Large intestine (tissue), 3 donors: ENCODE data around the gene XRRA1. TPM values are rescaled to one million over a fixed set of nuclear protein-coding genes. Genes with fewer than 3 reads are reported as not detected.
"Not testable (repeated sequence)": the region's sequence is repeated elsewhere in the genome, so short reads cannot be mapped to it uniquely, and the experiment has no call there.

Experiments used
- DNase-seq, 2 donors: peaks; one replicate each; pipeline versions ENCODE4 v3.0.0 to v3.0.0-alpha.2; 2013
- H3K27ac ChIP-seq: one replicate; pipeline ENCODE4 v1.5.1; 2013; ENCODE audit warnings: low read length
- H3K27me3 ChIP-seq: 2 replicates; pipeline ENCODE4 v1.6.1; 2013; ENCODE audit warnings: low read length; ENCODE audit not compliant: control insufficient read depth, insufficient read depth
- H3K36me3 ChIP-seq: 2 replicates; pipeline ENCODE4 v1.6.1; 2013; ENCODE audit warnings: low read length; ENCODE audit not compliant: control insufficient read depth, insufficient read depth
- H3K4me1 ChIP-seq: one replicate; pipeline ENCODE4 v1.6.1; 2013; ENCODE audit warnings: low read length; ENCODE audit not compliant: control insufficient read depth, insufficient read depth
- H3K4me3 ChIP-seq: one replicate; pipeline ENCODE4 v1.5.1; 2013; ENCODE audit warnings: low read length
- H3K9me3 ChIP-seq: one replicate; pipeline ENCODE4 v1.6.1; 2013; ENCODE audit warnings: mild to moderate bottlenecking, low read depth, low read length, moderate library complexity; ENCODE audit not compliant: control insufficient read depth
- WGBS: methylation state at CpG from one replicate; pipeline ENCODE4 v1.1.5; 2013; ENCODE audit warnings: low lambda C conversion rate; ENCODE audit not compliant: insufficient coverage; 5-methylcytosine and 5-hydroxymethylcytosine counted together
- polyA plus RNA-seq: library from polyadenylated mRNA; unstranded; fragments of 120-200 nt; gene quantifications from one replicate; pipeline ENCODE4 v1.2.1, GENCODE V29; 2013

The XRRA1 gene
- polyA plus RNA-seq, 1 donor, result 17.3 TPM

DNA sequence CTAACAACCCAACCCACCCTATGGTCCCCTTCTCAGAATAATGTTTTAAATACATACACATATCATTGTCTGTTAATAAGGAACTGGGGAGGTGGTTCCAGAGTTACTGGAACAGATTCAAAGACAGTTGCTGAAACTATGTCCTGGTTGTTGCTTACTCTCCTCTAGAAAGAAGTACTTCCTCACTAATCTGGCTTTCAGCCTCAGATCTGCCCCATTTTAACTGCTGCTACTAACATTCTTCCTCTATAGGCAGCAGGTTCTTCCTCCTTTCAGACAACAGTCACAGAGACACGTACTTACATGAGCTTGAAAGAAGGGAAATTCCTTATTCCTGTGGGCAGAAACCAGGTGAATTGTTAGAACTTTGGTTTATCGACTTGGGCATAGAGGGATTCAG lies 31.7 kb upstream of the XRRA1 start:
- no peak overlapping the region for H3K27ac ChIP-seq
- no peak overlapping the region for H3K4me3 ChIP-seq
- peaks cover 32% of the 10 kb centered on the region for H3K36me3 ChIP-seq
- H3K9me3 ChIP-seq, result no peaks in the 10 kb centered on the region
- H3K27me3 ChIP-seq, result no peaks in the 10 kb centered on the region
- no peak for DNase-seq
- 100% methylated on average over 2 of the region's 2 CpGs for WGBS
- H3K4me1 ChIP-seq, result no peaks in the 10 kb centered on the region

DNA sequence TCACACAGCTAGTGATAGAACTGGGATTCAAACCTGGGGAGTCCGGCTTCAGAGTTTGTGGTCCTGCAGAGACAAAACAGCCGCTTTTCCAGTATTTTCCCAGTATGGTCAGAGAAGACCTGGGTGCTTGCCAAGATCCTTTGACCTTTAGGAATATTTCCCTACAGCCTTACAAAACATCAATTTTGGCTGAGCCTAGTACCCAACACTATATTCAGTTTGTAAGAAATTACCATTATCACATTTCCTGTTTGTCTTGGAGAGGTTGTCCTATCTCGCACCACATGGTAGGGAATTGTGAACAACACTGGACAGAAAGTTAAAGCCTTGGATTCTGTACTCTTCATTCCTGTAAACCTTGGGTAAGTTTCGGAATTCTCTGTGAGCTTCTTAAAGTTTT lies 29.1 kb upstream of the XRRA1 start:
- Histone ChIP-seq H3K27ac (no peak overlapping the region), H3K4me3 (no peak overlapping the region), H3K9me3 (no peaks in the 10 kb centered on the region), H3K4me1 (no peaks in the 10 kb centered on the region), H3K36me3 (peaks cover 50% of the 10 kb centered on the region), H3K27me3 (no peaks in the 10 kb centered on the region)
- WGBS, result no CpG with 5 or more reads among the region's 4 CpGs
- DNase-seq, result no peak

DNA sequence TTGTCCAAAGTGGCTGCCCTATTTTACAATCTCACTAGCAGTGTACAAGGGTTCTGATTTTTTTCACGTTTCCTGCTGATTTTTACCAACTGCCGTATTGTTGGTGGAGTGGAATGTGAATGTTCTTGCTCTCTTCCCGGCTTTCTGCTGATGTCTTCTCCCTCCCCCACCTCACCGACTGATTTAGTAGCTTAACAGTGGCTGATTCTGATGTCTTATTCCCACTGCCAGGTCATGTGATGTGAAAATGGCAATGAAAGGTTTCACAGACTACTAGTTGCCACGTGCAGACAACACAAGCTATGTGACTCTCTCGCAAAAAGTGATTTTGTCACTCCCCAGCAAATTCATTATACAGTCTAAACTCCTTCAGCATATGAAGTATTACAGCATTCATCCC lies 22.5 kb upstream of the XRRA1 start:
- H3K9me3 ChIP-seq, result no peaks in the 10 kb centered on the region
- no peaks in the 10 kb centered on the region for H3K27me3 ChIP-seq
- no peak overlapping the region for H3K4me3 ChIP-seq
- peaks cover 65% of the 10 kb centered on the region for H3K36me3 ChIP-seq
- no peaks in the 10 kb centered on the region for H3K4me1 ChIP-seq
- WGBS, result 100% methylated on average over 1 of the region's 6 CpGs
- no peak for DNase-seq
- no peak overlapping the region for H3K27ac ChIP-seq

DNA sequence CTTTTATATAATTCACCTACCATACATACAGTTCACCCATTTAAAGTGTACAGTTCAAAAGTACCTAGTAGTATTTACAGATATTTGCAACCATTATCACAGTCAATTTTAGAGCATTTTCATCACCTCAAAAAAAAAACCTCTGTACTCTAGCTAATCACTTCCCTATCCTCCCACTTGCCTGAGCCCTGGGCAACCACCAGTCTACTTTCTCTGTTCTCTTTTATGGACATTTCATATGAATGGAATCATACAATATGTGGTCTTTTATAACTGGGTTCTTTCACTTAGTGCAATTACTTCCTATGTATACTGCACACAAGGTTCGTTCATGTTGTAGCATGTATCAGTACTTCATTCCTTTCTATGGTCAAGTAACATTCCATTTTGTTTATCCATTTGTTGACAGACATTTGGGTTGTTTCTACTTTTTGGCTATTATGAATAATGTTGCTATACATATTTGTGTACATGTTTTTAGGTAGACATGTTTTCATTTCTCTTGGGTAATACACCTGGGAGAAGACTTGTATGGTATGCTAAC lies 22.0 kb upstream of the XRRA1 start:
- no peak overlapping the region for H3K4me3 ChIP-seq
- H3K27ac ChIP-seq, result no peak overlapping the region
- WGBS, result no CpG with 5 or more reads among the region's 1 CpG
- no peaks in the 10 kb centered on the region for H3K9me3 ChIP-seq
- no peak for DNase-seq
- H3K4me1 ChIP-seq, result no peaks in the 10 kb centered on the region
- H3K36me3 ChIP-seq, result peaks cover 66% of the 10 kb centered on the region
- no peaks in the 10 kb centered on the region for H3K27me3 ChIP-seq

DNA sequence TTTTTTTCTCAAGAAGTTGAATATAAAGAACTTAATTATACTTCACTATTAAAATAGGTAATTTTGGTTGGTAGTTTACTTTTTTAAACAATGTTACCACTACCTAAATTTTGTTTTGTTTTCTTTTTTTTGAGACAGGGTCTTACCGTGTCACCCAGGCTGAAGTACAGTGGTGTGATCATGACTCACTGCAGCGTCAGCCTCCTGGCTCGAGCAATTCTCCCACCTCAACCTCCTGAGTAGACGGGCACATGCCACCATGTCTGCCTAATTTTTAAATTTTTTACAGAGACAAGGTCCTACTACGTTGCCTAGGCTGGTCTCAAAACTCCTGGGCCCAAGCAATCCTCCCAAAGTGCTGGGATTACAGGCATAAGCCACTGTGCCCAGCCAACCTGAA lies 17.8 kb upstream of the XRRA1 start:
- Histone ChIP-seq H3K27ac (no peak overlapping the region), H3K36me3 (peaks cover 39% of the 10 kb centered on the region), H3K4me1 (no peaks in the 10 kb centered on the region), H3K27me3 (no peaks in the 10 kb centered on the region), H3K9me3 (no peaks in the 10 kb centered on the region), H3K4me3 (no peak overlapping the region)
- WGBS, result no CpG with 5 or more reads among the region's 5 CpGs
- DNase-seq, result no peak

DNA sequence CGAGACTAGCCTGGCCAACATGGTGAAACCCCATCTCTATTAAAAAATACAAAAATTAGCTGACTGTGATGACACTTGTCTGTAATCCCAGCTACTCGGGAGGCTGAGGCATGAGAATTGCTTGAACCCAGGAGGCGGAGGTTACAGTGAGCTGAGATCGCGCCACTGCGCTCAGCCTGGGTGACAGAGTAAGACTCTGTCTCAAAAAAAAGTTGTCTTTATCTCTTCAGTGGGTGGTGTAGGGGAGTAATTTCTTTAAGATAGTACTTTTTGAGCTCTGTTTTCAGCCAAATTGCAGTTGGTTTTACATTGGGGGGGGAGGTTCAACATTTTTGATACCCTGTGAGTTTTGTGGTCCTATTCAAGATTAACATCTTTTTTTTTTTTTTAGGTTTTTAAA lies 11.2 kb upstream of the XRRA1 start:
- not testable (repeated sequence) for H3K4me3 ChIP-seq, H3K27me3 ChIP-seq, DNase-seq, H3K36me3 ChIP-seq, H3K9me3 ChIP-seq, H3K27ac ChIP-seq, H3K4me1 ChIP-seq
- no CpG with 5 or more reads among the region's 6 CpGs for WGBS

DNA sequence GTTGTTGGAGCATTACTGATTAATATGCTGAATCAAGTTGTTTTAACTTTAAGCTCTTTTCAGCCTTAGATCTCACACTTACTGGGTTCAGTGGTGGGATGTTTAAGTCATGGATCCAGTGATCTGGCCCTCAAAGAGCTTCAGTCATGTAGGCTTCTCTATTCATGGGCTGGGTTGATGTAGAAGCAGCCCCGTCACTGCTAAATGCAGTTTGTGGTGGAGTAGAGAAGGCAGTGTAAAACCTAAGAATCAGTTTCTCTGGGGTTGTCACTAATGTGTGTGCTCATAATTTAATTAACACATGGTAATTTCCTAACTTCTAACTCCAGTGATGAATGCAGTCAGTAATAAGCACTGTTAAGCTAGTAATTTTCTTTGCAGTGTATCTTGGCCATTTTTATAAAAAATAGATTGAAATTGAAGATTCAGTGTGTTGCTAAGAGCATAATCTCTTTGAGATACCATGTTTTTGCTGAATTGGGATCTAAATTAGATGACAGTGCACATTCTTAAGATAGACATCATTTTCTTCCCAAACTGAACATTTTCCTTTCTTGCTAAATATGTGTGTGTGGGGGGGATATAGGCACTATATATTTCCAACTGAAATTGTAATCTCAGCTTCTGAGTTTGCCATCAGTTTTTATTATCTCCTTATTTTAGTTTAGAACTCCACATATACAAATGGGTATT lies 9.2 kb upstream of the XRRA1 start:
- Histone ChIP-seq H3K4me3 (no peak overlapping the region), H3K4me1 (no peaks in the 10 kb centered on the region), H3K27me3 (no peaks in the 10 kb centered on the region), H3K36me3 (peaks cover 5% of the 10 kb centered on the region), H3K9me3 (no peaks in the 10 kb centered on the region), H3K27ac (no peak overlapping the region)
- DNase-seq, result no peak
- WGBS, result no CpG with 5 or more reads among the region's 1 CpG

DNA sequence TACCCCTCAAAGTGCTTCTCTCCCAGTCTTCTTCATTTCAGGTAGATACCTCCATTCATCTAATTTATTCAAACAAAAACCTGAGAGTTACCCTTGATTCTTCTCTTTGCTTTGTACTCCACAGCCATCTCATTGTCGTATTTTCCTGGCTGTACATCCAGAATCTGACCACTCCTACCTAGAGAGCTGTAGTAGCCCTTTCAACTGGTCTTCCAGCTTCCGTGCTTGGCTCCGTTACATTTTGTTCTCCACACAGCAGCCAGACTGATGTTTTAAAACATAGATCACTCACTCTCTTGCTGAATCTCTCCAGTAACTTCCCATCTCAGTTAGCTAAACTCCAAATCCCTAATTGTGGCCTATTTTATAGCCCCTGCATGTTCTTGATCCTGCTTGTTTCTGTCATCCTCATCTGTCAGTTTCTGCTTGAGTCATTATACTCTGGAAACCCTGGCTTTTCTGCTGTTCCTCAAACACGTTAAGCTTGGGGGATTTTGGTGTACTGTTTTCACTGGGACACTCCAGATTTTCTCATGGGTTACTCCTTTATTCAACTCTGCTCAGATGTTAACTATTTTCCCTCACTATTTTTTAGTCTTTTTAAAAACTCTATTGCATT lies 7.6 kb upstream of the XRRA1 start:
- WGBS, result 71% methylated on average over 2 of the region's 4 CpGs
- DNase-seq, result no peak
- Histone ChIP-seq H3K36me3 (peaks cover 8% of the 10 kb centered on the region), H3K27me3 (no peaks in the 10 kb centered on the region), H3K4me3 (no peak overlapping the region), H3K9me3 (no peaks in the 10 kb centered on the region), H3K4me1 (no peaks in the 10 kb centered on the region), H3K27ac (no peak overlapping the region)

DNA sequence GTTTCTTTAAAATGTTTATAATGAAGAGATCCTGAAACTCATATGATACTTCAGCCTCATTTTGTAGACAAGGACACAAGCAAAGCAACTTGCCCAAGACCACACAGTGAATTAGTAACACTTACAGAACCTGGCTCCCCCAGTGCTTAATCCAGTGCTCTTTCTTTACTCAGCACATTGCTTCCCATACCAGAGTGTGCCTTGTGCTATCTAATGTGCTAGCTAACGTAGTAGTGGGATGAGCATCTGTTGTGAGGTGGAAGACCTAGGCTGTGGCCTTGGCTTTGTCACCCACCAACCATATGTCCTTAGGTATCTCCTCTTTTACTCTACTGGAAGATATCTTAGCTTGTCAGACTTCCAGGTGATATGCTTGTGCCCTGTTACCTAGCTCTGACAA lies 5.3 kb upstream of the XRRA1 start:
- H3K4me1 ChIP-seq, result peaks cover 6% of the 10 kb centered on the region
- peaks cover 8% of the 10 kb centered on the region for H3K36me3 ChIP-seq
- H3K27me3 ChIP-seq, result no peaks in the 10 kb centered on the region
- H3K4me3 ChIP-seq, result no peak overlapping the region
- WGBS, result no CpG with 5 or more reads among the region's 1 CpG
- DNase-seq, result no peak
- H3K9me3 ChIP-seq, result no peaks in the 10 kb centered on the region
- no peak overlapping the region for H3K27ac ChIP-seq

DNA sequence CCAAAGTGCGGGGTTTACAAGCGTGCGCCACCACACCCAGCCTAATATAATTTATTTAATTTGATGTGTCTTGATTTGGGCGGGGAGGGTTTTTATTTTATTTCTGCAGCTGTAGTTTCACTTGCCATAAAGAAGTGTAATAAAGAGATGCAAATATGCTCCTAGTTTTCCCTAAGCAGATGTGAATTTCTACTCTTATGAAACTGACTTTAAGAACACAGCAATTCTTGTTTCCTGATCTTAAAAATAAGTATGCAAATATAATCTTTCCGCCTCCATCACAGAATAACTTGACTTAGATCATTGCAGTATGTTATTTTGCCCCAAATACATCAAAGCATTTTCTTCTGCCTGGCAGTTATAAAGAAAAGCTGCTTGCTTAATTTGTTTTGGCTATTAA lies 4.6 kb upstream of the XRRA1 start:
- Histone ChIP-seq H3K9me3 (no peaks in the 10 kb centered on the region), H3K27me3 (no peaks in the 10 kb centered on the region), H3K4me3 (no peak overlapping the region), H3K36me3 (peaks cover 8% of the 10 kb centered on the region), H3K27ac (no peak overlapping the region), H3K4me1 (peaks cover 6% of the 10 kb centered on the region)
- WGBS, result 100% methylated on average over 1 of the region's 5 CpGs
- no peak for DNase-seq

DNA sequence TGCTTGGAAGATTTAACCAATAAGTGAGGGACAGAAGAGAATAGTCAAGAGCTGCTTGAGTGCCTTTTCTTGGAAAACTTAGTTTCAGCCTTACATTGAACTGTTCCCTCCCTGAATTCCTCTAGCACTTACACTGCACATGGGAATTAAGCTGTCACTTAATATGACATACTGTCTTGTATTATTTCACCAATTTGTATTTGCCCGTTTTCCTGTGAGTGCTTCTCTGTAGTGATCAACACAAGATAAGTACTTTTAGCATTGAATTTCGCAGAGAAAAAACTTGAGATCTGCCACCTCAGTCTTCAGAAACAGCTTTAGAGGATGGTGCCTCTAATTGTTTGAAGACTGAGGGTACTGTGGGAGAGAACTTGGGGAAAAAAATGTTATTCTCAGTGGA lies 3.9 kb upstream of the XRRA1 start:
- no peaks in the 10 kb centered on the region for H3K27me3 ChIP-seq
- peaks cover 8% of the 10 kb centered on the region for H3K36me3 ChIP-seq
- DNase-seq, result no peak
- 100% methylated on average over 1 of the region's 2 CpGs for WGBS
- H3K9me3 ChIP-seq, result no peaks in the 10 kb centered on the region
- H3K27ac ChIP-seq, result no peak overlapping the region
- H3K4me3 ChIP-seq, result no peak overlapping the region
- peaks cover 6% of the 10 kb centered on the region for H3K4me1 ChIP-seq
